Right atrium auricular region (tissue), 2 donors: ENCODE measurements around the gene SPAG16. TPM values are rescaled to one million over a fixed set of nuclear protein-coding genes. Genes with fewer than 3 reads are reported as not detected.

Experiments used
- DNase-seq: peaks from one replicate; pipeline ENCODE4 v3.0.0-alpha.2; 2019; ENCODE audit warnings: low spot score
- H3K27ac ChIP-seq, 2 donors: fragments of 200-600 bp; sonication (generic); 1 replicate in 1 of 2; 2 replicates in 1 of 2; pipeline ENCODE4 v1.5.1; 2016 to 2019
- H3K27me3 ChIP-seq, 2 donors: fragments of 200-600 bp; sonication (generic); one replicate each; pipeline versions ENCODE4 v1.5.1 to v1.6.0; 2017 to 2019
- H3K36me3 ChIP-seq: fragments of 200-600 bp; sonication (generic); one replicate; pipeline ENCODE4 v1.5.1; 2016
- H3K4me1 ChIP-seq, 2 donors: fragments of 200-600 bp; sonication (generic); one replicate each; pipeline versions ENCODE4 v1.5.1 to v1.6.0; 2017 to 2019
- H3K4me3 ChIP-seq, 2 donors: fragments of 200-600 bp; sonication (generic); 1 replicate in 1 of 2; 2 replicates in 1 of 2; pipeline ENCODE4 v1.5.1; 2017 to 2019; ENCODE audit warnings: mild to moderate bottlenecking in 1 of 2, moderate library complexity in 1 of 2
- H3K9me3 ChIP-seq, 2 donors: fragments of 200-600 bp; sonication (generic); one replicate each; pipeline ENCODE4 v1.5.1; 2019
- CTCF ChIP-seq, 2 donors: fragments of 200-600 bp; sonication (generic); IDR thresholded peaks; one replicate each; pipeline ENCODE4 v1.5.1; 2019; ENCODE audit warnings: antibody characterized with exemption in 2 of 2
- total RNA-seq, 2 donors: library from RNA; depleted of rRNA; stranded (reverse); fragments of >200 nt; gene quantifications; one replicate each; pipeline ENCODE4 v1.1.0, GENCODE V29; 2016

SPAG16 gene
- total RNA-seq, 2 donors from 2014 or later, result 17.3 to 18.3 TPM

- no peaks in the 10 kb centered on the region for H3K9me3 ChIP-seq
- H3K27ac ChIP-seq, result no peak overlapping the region
- no peaks in the 10 kb centered on the region for H3K27me3 ChIP-seq
- H3K4me3 ChIP-seq, result no peak overlapping the region
- no peak for DNase-seq
- TF ChIP-seq CTCF (IDR thresholded peaks at IDR 0.05), result no peak
- H3K4me1 ChIP-seq, result no peaks in the 10 kb centered on the region
- no peaks in the 10 kb centered on the region for H3K36me3 ChIP-seq
Measured at GRCh38 chr2:214169281-214169680, 885.0 kb downstream of the SPAG16 start.

- no peak for TF ChIP-seq CTCF (IDR thresholded peaks at IDR 0.05)
- no peak overlapping the region for H3K27ac ChIP-seq
- no peak for DNase-seq
- no peaks in the 10 kb centered on the region for H3K27me3 ChIP-seq
- no peaks in the 10 kb centered on the region for H3K4me1 ChIP-seq
- no peaks in the 10 kb centered on the region for H3K9me3 ChIP-seq
- H3K4me3 ChIP-seq, result no peak overlapping the region
- no peaks in the 10 kb centered on the region for H3K36me3 ChIP-seq
Measured at GRCh38 chr2:214169736-214170135, 885.5 kb downstream of the SPAG16 start.

- H3K27ac ChIP-seq, result no peak overlapping the region
- no peaks in the 10 kb centered on the region for H3K4me1 ChIP-seq
- no peaks in the 10 kb centered on the region for H3K27me3 ChIP-seq
- TF ChIP-seq CTCF (IDR thresholded peaks at IDR 0.05), result no peak
- no peaks in the 10 kb centered on the region for H3K36me3 ChIP-seq
- H3K9me3 ChIP-seq, result no peaks in the 10 kb centered on the region
- H3K4me3 ChIP-seq, result no peak overlapping the region
- no peak for DNase-seq
Measured at GRCh38 chr2:214174563-214174962, 890.3 kb downstream of the SPAG16 start.

- Histone ChIP-seq H3K36me3 (no peaks in the 10 kb centered on the region), H3K27me3 (no peaks in the 10 kb centered on the region), H3K9me3 (no peaks in the 10 kb centered on the region), H3K27ac (no peak overlapping the region), H3K4me1 (no peaks in the 10 kb centered on the region), H3K4me3 (no peak overlapping the region)
- no peak for DNase-seq
- TF ChIP-seq CTCF (IDR thresholded peaks at IDR 0.05), result no peak
Measured at GRCh38 chr2:214180071-214180470, 895.8 kb downstream of the SPAG16 start.

GRCh38 chr2:214180686-214181085 lies 896.4 kb downstream of the SPAG16 start:
- DNase-seq, result no peak
- no peaks in the 10 kb centered on the region for H3K9me3 ChIP-seq
- TF ChIP-seq CTCF (IDR thresholded peaks at IDR 0.05), result no peak
- no peaks in the 10 kb centered on the region for H3K27me3 ChIP-seq
- no peak overlapping the region for H3K4me3 ChIP-seq
- H3K36me3 ChIP-seq, result no peaks in the 10 kb centered on the region
- H3K27ac ChIP-seq, result no peak overlapping the region
- H3K4me1 ChIP-seq, result no peaks in the 10 kb centered on the region

GRCh38 chr2:214184461-214184860 lies 900.2 kb downstream of the SPAG16 start:
- Histone ChIP-seq H3K27ac (no peak overlapping the region), H3K4me1 (no peaks in the 10 kb centered on the region), H3K36me3 (no peaks in the 10 kb centered on the region), H3K27me3 (no peaks in the 10 kb centered on the region), H3K4me3 (no peak overlapping the region), H3K9me3 (no peaks in the 10 kb centered on the region)
- DNase-seq, result no peak
- TF ChIP-seq CTCF (IDR thresholded peaks at IDR 0.05), result no peak
